Osteoblast (primary cell): ENCODE data around the gene HCCS. TPM values are rescaled to one million over a fixed set of nuclear protein-coding genes. Genes with fewer than 3 reads are reported as not detected.

Experiments used
- DNase-seq: peaks from one replicate; pipeline ENCODE4 v3.0.0; 2011; ENCODE audit warnings: low spot score, mixed read lengths; ENCODE audit not compliant: insufficient read length; ENCODE audit errors: missing footprints
- H2AFZ ChIP-seq: 2 replicates; pipeline ENCODE4 v1.6.0; 2011; ENCODE audit warnings: mild to moderate bottlenecking, low read length
- H3K27ac ChIP-seq: 2 replicates; pipeline ENCODE4 v1.5.1; 2011; ENCODE audit warnings: mild to moderate bottlenecking, low read depth, low read length, moderate library complexity
- H3K27me3 ChIP-seq: 2 replicates; pipeline ENCODE4 v1.6.0; 2012; ENCODE audit warnings: mild to moderate bottlenecking, control low read depth, inconsistent platforms, low read length, moderate library complexity; ENCODE audit not compliant: insufficient read depth
- H3K36me3 ChIP-seq: 2 replicates; pipeline ENCODE4 v1.5.1; 2011; ENCODE audit warnings: mild to moderate bottlenecking, low read length, control low read depth, moderate library complexity; ENCODE audit not compliant: insufficient read depth
- H3K4me1 ChIP-seq: 2 replicates; pipeline ENCODE4 v1.5.1; 2011; ENCODE audit warnings: mild to moderate bottlenecking, low read length, control low read depth, moderate library complexity; ENCODE audit not compliant: insufficient read depth
- H3K4me2 ChIP-seq: 2 replicates; pipeline ENCODE4 v1.6.0; 2011; ENCODE audit warnings: mild to moderate bottlenecking, low read length; ENCODE audit not compliant: insufficient read depth
- H3K4me3 ChIP-seq: fragments of 200-600 bp; sonication (generic); 3 replicates; pipeline ENCODE4 v1.5.1; 2012; ENCODE audit warnings: mild to moderate bottlenecking, low read length, inconsistent platforms; ENCODE audit not compliant: insufficient read depth
- H3K79me2 ChIP-seq: 2 replicates; pipeline ENCODE4 v1.6.0; 2012; ENCODE audit warnings: mild to moderate bottlenecking, low read length, control low read depth, inconsistent platforms; ENCODE audit not compliant: insufficient read depth
- H3K9me3 ChIP-seq: 2 replicates; pipeline ENCODE4 v1.5.1; 2011; ENCODE audit warnings: low read depth, low read length, control low read depth
- H4K20me1 ChIP-seq: 2 replicates; pipeline ENCODE4 v1.6.0; 2012; ENCODE audit warnings: mild to moderate bottlenecking, low read length, control low read depth; ENCODE audit not compliant: insufficient read depth
- total RNA-seq: library from RNA; depleted of rRNA; stranded (reverse); fragments of >200 nt; gene quantifications from 2 replicates; pipeline ENCODE4 v1.2.3, GENCODE V29; 2012
- TF ChIP-seq, protein P1 (sequence below): IDR thresholded peaks from 2 replicates; pipeline ENCODE4 v1.5.1; 2011; ENCODE audit warnings: mild to moderate bottlenecking, low read depth, low read length, moderate library complexity; ENCODE audit errors: extremely low read depth

Gene HCCS
- total RNA-seq, 1 donor = 17.7 TPM

- H2AFZ ChIP-seq = no peak overlapping the region
- no peaks in the 10 kb centered on the region for H3K79me2 ChIP-seq
- no peaks in the 10 kb centered on the region for H3K9me3 ChIP-seq
- H3K27ac ChIP-seq = no peak overlapping the region
- no peak overlapping the region for H3K4me2 ChIP-seq
- no peaks in the 10 kb centered on the region for H3K27me3 ChIP-seq
- H3K36me3 ChIP-seq = no peaks in the 10 kb centered on the region
- H3K4me1 ChIP-seq = no peaks in the 10 kb centered on the region
- TF ChIP-seq, protein P1, sequence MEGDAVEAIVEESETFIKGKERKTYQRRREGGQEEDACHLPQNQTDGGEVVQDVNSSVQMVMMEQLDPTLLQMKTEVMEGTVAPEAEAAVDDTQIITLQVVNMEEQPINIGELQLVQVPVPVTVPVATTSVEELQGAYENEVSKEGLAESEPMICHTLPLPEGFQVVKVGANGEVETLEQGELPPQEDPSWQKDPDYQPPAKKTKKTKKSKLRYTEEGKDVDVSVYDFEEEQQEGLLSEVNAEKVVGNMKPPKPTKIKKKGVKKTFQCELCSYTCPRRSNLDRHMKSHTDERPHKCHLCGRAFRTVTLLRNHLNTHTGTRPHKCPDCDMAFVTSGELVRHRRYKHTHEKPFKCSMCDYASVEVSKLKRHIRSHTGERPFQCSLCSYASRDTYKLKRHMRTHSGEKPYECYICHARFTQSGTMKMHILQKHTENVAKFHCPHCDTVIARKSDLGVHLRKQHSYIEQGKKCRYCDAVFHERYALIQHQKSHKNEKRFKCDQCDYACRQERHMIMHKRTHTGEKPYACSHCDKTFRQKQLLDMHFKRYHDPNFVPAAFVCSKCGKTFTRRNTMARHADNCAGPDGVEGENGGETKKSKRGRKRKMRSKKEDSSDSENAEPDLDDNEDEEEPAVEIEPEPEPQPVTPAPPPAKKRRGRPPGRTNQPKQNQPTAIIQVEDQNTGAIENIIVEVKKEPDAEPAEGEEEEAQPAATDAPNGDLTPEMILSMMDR = no peak
- H4K20me1 ChIP-seq = no peaks in the 10 kb centered on the region
- no peak overlapping the region for H3K4me3 ChIP-seq
- no peak for DNase-seq
These were observed 35.3 kb downstream of the HCCS start for GRCh38 chrX:11146411-11146810.

- H3K9me3 ChIP-seq = no peaks in the 10 kb centered on the region
- TF ChIP-seq, protein P1 = no peak
- no peaks in the 10 kb centered on the region for H4K20me1 ChIP-seq
- DNase-seq = no peak
- no peak overlapping the region for H2AFZ ChIP-seq
- H3K4me1 ChIP-seq = no peaks in the 10 kb centered on the region
- no peak overlapping the region for H3K27ac ChIP-seq
- no peak overlapping the region for H3K4me2 ChIP-seq
- no peaks in the 10 kb centered on the region for H3K27me3 ChIP-seq
- H3K36me3 ChIP-seq = no peaks in the 10 kb centered on the region
- no peak overlapping the region for H3K4me3 ChIP-seq
- H3K79me2 ChIP-seq = no peaks in the 10 kb centered on the region
These were observed 37.3 kb downstream of the HCCS start for GRCh38 chrX:11148401-11148800.

GRCh38 chrX:11151799-11152559 lies 40.8 kb downstream of the HCCS start:
- H3K79me2 ChIP-seq = no peaks in the 10 kb centered on the region
- no peak overlapping the region for H3K4me2 ChIP-seq
- TF ChIP-seq, protein P1 = no peak
- no peak for DNase-seq
- H3K9me3 ChIP-seq = no peaks in the 10 kb centered on the region
- H3K4me3 ChIP-seq = no peak overlapping the region
- no peaks in the 10 kb centered on the region for H3K27me3 ChIP-seq
- H2AFZ ChIP-seq = no peak overlapping the region
- H3K27ac ChIP-seq = no peak overlapping the region
- no peaks in the 10 kb centered on the region for H3K36me3 ChIP-seq
- no peaks in the 10 kb centered on the region for H4K20me1 ChIP-seq
- no peaks in the 10 kb centered on the region for H3K4me1 ChIP-seq

GRCh38 chrX:11159149-11159548 lies 48.0 kb downstream of the HCCS start:
- no peaks in the 10 kb centered on the region for H3K36me3 ChIP-seq
- no peak overlapping the region for H3K4me3 ChIP-seq
- no peak overlapping the region for H3K27ac ChIP-seq
- H3K4me2 ChIP-seq = no peak overlapping the region
- H3K27me3 ChIP-seq = no peaks in the 10 kb centered on the region
- TF ChIP-seq, protein P1 = no peak
- no peaks in the 10 kb centered on the region for H3K4me1 ChIP-seq
- no peak overlapping the region for H2AFZ ChIP-seq
- no peaks in the 10 kb centered on the region for H3K79me2 ChIP-seq
- no peaks in the 10 kb centered on the region for H4K20me1 ChIP-seq
- no peak for DNase-seq
- H3K9me3 ChIP-seq = no peaks in the 10 kb centered on the region
